ES-I3 (cell line): ENCODE results near the gene NSG1.

Experiments used
- H3K36me3 ChIP-seq: 2 replicates; pipeline ENCODE4 v1.6.1; 2013; ENCODE audit warnings: mild to moderate bottlenecking, low read length, control low read depth, moderate library complexity; ENCODE audit not compliant: insufficient read depth
- H3K4me1 ChIP-seq: 2 replicates; pipeline ENCODE4 v1.6.1; 2013; ENCODE audit warnings: mild to moderate bottlenecking, control low read depth, low read length; ENCODE audit not compliant: insufficient read depth
- H3K9ac ChIP-seq: 2 replicates; pipeline ENCODE4 v1.6.1; 2013; ENCODE audit warnings: low read depth, mild to moderate bottlenecking, low read length, moderate library complexity
- H3K9me3 ChIP-seq: 2 replicates; pipeline ENCODE4 v1.6.1; 2013; ENCODE audit warnings: mild to moderate bottlenecking, low read length, moderate library complexity; ENCODE audit not compliant: control insufficient read depth, insufficient read depth

The NSG1 gene

GRCh38 chr4:4423706-4424498 lies 37.0 kb downstream of the NSG1 start:
- H3K4me1 ChIP-seq: peaks cover 34% of the 10 kb centered on the region
- H3K9ac ChIP-seq: no peak overlapping the region
- no peaks in the 10 kb centered on the region for H3K9me3 ChIP-seq
- peaks cover 4% of the 10 kb centered on the region for H3K36me3 ChIP-seq

- peaks cover 4% of the 10 kb centered on the region for H3K36me3 ChIP-seq
- H3K9ac ChIP-seq: no peak overlapping the region
- H3K9me3 ChIP-seq: no peaks in the 10 kb centered on the region
- peaks cover 34% of the 10 kb centered on the region for H3K4me1 ChIP-seq
Observed at GRCh38 chr4:4424499-4425115, 37.7 kb downstream of the NSG1 start.

GRCh38 chr4:4425119-4425690 lies 38.3 kb downstream of the NSG1 start:
- Histone ChIP-seq H3K9me3 (no peaks in the 10 kb centered on the region), H3K4me1 (peaks cover 34% of the 10 kb centered on the region), H3K9ac (no peak overlapping the region), H3K36me3 (peaks cover 4% of the 10 kb centered on the region; the same call in 1 of the 2 replicates)

GRCh38 chr4:4425696-4426095 lies 38.8 kb downstream of the NSG1 start:
- peaks cover 3% of the 10 kb centered on the region; the same call in 1 of the 2 replicates for H3K36me3 ChIP-seq
- H3K9ac ChIP-seq: no peak overlapping the region
- no peaks in the 10 kb centered on the region for H3K9me3 ChIP-seq
- peaks cover 34% of the 10 kb centered on the region for H3K4me1 ChIP-seq

GRCh38 chr4:4426511-4427120 lies 39.7 kb downstream of the NSG1 start:
- H3K4me1 ChIP-seq: peaks cover 38% of the 10 kb centered on the region
- no peaks in the 10 kb centered on the region for H3K9me3 ChIP-seq
- H3K36me3 ChIP-seq: no peaks in the 10 kb centered on the region
- H3K9ac ChIP-seq: no peak overlapping the region

- no peak overlapping the region for H3K9ac ChIP-seq
- H3K36me3 ChIP-seq: no peaks in the 10 kb centered on the region
- peaks cover 38% of the 10 kb centered on the region for H3K4me1 ChIP-seq
- H3K9me3 ChIP-seq: no peaks in the 10 kb centered on the region
Observed at GRCh38 chr4:4427121-4427870, 40.4 kb downstream of the NSG1 start.

- Histone ChIP-seq H3K9ac (no peak overlapping the region), H3K36me3 (no peaks in the 10 kb centered on the region), H3K9me3 (no peaks in the 10 kb centered on the region), H3K4me1 (peaks cover 38% of the 10 kb centered on the region)
Observed at GRCh38 chr4:4427886-4428285, 41.0 kb downstream of the NSG1 start.

GRCh38 chr4:4428966-4429875 lies 42.3 kb downstream of the NSG1 start:
- no peak overlapping the region for H3K9ac ChIP-seq
- H3K9me3 ChIP-seq: no peaks in the 10 kb centered on the region
- H3K4me1 ChIP-seq: peaks cover 35% of the 10 kb centered on the region
- H3K36me3 ChIP-seq: no peaks in the 10 kb centered on the region

GRCh38 chr4:4430492-4431195 lies 43.7 kb downstream of the NSG1 start:
- Histone ChIP-seq H3K36me3 (no peaks in the 10 kb centered on the region), H3K9me3 (no peaks in the 10 kb centered on the region), H3K9ac (no peak overlapping the region), H3K4me1 (peaks cover 31% of the 10 kb centered on the region)

- H3K36me3 ChIP-seq: no peaks in the 10 kb centered on the region
- H3K9me3 ChIP-seq: no peaks in the 10 kb centered on the region
- no peak overlapping the region for H3K9ac ChIP-seq
- peaks cover 16% of the 10 kb centered on the region for H3K4me1 ChIP-seq
Observed at GRCh38 chr4:4432341-4433125, 45.6 kb downstream of the NSG1 start.

- H3K36me3 ChIP-seq: no peaks in the 10 kb centered on the region
- H3K4me1 ChIP-seq: peaks cover 4% of the 10 kb centered on the region; the same call in 1 of the 2 replicates
- no peak overlapping the region for H3K9ac ChIP-seq
- no peaks in the 10 kb centered on the region for H3K9me3 ChIP-seq
Observed at GRCh38 chr4:4433941-4434340, 47.0 kb downstream of the NSG1 start.

- H3K9me3 ChIP-seq: no peaks in the 10 kb centered on the region
- H3K36me3 ChIP-seq: no peaks in the 10 kb centered on the region
- no peaks in the 10 kb centered on the region for H3K4me1 ChIP-seq
- no peak overlapping the region for H3K9ac ChIP-seq
Observed at GRCh38 chr4:4436244-4436823, 49.4 kb downstream of the NSG1 start.
